Stimulated activated CD8-positive, alpha-beta memory T cell treated with anti-CD3 and anti-CD28 coated beads, Interleukin-4, amount 100 ng/mL, for 48 hours (primary cell): Measurements from ENCODE around the gene U2SURP.

Experiments
- DNase-seq: peaks from one replicate; pipeline ENCODE4 v3.0.0-alpha.2; 2020

U2SURP gene

GRCh38 chr3:143001369-143002082, at the start of gene U2SURP:
Gene U2SURP (plus strand): TSS chr3:143001570. CDS start chr3:143001629, 59 bp downstream.
- DNase-seq = peak; percentile 92

DNA sequence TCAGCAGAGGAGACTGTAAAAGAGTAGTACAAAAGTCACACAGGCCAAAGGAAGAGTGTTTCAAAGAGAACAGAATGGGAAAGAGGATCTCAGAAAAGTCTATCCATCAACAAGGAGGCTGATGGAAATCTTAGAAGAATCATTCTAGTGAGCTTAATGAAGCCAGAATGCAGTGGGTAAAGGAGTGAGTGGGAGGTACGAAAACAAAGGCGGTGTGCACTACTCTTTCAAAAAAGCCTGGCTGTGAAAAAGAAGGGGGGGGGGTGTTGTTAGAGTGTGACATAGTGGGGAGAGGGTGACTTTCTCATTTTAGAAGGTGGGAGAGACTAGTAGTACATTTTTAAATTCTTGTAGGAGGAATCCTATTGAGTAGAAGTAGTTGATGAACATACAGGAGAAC, 49.6 kb upstream of the U2SURP start:
- DNase-seq = no peak

- DNase-seq = no peak
Measured at GRCh38 chr3:142952272-142953193, 48.8 kb upstream of the U2SURP start.

GRCh38 chr3:142953443-142953842, 47.9 kb upstream of the U2SURP start:
- DNase-seq = no peak

DNA sequence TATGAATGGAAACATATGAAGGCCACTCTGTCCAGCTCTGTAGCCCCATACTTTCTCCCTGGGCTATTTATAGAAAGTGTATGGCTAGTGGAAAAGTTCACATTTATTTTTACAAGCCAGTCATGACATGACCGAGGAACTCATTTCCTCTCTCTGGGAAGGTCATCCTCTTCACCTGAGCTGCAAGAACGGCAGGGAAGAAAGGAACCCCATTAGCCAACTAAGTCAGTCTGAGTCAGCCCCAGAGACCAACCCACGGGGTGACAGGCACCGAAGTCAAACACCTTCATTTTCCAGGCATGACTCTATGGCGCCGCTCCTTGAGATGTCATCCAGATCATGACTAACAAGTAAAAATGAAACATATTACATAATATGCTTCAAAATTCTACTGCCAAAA, 42.7 kb upstream of the U2SURP start:
- peak; percentile 42 for DNase-seq

DNA sequence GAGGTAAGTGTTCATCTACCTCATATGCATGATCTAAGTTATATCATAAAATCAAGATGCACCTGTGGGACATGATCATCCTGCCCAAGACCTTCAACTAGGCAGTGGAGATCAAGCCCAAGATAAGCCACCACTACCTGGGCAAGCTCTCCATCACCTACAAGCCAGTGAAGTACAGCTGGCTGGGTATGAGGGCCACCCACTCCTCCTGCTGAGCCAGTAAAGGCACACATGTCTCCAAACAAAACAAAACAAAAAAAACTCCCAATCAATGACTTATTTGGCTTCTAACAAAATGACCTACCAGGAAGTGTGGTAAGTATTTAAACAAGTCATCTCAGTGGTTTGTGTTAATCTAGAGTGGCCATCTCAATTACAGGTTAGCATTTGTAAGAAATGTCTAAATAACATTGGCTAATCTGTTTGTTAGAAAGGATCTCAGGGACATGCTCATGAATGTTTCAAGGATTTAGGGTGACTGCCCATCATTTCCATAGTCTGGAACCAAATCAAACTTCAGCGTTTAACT, 41.0 kb upstream of the U2SURP start:
- no peak for DNase-seq

DNA sequence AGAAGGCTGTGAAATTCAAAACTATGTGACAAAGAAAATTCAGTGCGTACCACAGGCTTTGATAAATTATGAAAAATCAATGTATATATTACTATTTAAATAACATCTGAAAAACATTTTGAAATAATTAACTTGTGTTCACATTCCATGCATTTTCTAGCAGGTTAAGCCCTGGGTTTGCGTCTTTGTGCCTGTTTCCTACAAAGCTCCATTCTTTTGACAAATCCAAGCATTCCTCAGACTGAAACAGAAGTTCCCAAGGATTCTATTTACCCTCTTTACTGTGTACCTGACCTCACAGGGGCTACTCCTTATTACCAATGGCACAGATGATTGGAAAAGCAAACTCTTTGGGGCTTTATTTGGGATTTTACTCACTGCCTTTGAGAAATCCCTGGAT, 39.8 kb upstream of the U2SURP start:
- DNase-seq = no peak

DNA sequence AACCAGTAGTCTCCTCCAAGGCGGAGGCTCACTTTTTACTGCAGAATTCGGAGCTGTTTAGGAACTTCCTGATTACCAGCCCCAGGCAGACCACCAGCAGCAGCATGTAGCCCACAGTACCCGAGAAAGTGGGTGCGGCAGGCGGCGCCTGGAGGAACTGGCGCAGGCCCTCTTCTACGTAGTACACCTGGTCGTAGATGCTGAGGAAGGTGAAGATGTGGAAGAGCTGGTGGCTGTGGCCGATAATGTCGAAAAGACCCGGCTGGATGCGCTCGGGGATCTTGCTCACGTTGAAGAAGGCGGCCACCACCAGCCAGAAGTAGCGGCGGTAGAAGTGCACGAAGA, 39.2 kb upstream of the U2SURP start:
- no peak for DNase-seq

DNA sequence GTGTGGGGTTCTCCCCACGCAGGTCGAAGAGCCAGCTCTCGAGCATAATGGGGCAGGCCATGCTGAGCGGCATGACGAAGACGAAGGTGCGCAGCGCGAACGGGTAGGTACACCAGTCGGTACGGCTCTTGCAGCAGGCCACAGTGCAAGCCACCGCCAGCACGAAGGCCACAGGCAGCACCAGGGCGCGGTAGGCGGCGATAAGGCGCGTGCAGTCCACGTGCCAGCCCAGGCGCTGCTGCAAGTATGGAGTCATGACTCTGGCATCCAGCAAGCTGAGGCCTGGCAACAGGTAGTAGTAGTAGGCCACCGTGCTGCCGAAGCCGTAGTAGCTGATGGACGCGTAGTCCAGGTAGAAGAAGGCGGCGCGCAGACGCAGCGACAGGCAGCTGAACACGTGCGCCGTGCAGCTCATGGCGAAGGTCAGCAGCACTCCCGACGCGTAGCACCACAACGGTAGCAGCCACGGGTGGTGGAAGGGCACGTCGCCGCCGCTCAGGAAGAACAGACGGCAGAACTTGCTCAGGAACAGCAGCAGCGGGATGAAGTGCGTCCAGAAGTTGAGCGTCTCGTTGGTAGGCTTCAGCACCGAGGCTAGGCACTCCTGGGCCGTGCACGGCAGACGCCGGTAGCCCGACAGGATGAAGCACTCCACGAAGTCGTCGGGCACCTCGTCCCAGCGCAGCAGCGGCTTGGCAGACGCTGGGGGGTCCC, 38.7 kb upstream of the U2SURP start:
- DNase-seq = no peak

DNA sequence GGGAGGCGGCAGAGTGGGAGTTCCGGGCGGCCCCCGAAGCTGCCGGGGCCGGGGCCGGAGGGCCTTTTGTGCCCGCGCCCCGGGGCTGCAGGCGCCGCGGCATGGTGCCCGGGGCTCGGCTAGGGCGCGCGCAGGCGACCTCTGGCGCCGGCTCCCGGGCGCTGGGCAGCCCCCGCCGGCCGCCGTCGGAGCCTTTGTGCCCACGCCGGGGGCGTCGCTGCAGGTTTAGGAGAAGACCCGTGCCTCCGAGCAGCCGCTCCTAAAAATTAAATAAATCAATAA, 38.2 kb upstream of the U2SURP start:
- DNase-seq = no peak

- DNase-seq = no peak
Measured at GRCh38 chr3:142963516-142964448, 37.6 kb upstream of the U2SURP start, which contains the start of gene PAQR9. Gene PAQR9 (minus strand): TSS chr3:142963674. CDS start chr3:142963336, 338 bp downstream.

DNA sequence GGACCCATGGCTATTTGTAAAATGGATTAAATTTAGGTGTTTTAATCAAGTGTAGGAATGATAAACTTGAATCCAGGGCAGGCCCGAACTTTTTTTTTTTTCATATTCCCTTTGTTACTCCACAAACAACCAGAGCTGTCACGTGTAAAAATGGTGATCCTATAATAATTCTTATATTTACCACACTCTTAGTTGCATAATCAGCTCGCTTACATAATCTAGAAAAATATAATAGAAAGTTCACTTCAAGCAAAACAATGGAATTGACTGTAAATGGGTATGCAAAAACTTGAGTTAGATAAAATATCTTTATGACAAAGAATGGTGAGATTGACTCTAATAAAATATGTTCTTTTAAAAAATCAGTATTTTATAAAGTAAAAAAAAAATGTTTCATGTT, 35.8 kb upstream of the U2SURP start:
- no peak for DNase-seq

DNA sequence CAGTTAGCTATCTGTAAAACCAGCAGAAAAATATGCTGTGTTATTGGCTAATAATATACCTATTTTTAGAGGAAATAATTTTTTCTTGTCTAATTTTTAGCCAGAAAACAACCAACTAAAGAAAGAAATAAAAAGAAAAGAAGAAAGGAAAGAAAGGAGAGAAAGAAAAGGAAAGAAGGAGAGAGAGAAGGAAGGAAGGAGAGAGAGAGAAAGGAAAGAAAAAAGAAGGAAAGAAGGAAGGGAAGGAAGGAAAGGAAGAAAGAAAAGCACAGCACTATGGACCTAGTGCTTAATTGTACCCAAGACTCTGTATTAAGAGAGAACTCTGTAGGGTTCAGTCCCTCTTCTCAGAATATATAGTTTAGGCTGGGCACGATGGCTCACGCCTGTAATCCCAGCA, 34.6 kb upstream of the U2SURP start:
- no peak for DNase-seq

DNA sequence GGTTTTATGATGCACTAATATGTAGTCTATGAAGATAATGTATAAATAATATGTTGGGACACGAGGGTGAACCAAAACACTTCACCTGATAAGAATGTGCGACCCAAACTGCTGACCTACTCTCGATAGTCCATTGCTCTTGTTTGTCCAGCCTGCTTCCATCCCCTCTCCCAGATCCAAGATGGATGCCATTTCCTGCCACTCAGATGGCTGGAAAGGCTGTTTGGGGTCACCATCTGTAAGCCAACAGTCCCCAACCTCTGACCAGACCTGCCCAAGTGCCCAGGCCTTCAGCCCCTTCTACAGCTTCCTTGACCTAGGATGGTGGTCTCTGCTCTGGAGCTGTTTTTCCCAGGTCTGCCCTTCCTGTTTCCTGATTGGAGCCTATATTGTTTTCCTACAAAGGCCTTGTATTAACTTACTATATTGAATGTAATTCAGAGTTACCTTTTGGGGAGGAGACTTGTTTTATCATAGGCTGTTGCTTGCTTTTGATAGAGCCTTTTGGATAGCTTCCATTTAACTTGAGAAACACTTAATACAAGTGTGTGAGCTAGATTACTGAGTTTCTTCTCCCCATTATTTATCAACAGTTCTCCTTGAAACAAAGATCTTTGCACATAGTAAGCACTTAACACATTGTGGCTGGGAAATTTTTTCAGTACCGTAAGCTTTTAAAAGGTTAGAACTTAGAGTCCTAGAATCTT, 32.9 kb upstream of the U2SURP start:
- no peak for DNase-seq

- DNase-seq = no peak
Measured at GRCh38 chr3:142971431-142971830, 29.9 kb upstream of the U2SURP start.

DNA sequence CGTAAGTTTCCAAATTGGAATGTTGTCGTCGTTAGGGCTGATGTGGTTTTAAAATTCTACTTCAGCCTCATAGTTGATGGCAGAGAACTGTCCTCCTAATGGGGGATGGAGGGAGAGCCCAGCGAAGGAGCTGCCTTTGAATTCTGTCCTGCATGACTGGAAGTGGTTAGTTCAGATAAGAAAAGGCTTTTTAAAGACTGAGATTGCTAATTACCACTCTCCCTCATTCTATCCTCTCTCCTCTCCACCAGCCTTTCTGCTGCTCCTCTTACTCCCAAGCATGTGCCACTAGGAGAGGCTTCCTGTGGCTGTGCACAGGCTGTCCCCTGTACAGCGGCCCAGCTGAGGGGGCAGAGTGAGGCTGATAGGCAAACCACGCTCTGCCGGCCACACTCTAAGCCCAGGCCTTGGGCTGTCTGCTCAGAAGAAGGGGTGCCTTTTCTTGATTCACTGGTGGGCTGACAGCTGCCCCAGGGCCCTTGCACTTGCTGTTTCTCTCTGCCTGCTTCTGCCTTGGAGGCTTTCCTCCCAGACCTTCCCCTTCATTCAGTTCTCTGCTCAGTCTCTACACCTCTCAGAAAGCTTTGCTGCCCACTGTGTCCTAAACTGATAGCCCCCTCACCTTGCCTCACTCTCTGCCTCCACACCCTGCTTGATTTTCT, 29.1 kb upstream of the U2SURP start:
- DNase-seq = no peak

DNA sequence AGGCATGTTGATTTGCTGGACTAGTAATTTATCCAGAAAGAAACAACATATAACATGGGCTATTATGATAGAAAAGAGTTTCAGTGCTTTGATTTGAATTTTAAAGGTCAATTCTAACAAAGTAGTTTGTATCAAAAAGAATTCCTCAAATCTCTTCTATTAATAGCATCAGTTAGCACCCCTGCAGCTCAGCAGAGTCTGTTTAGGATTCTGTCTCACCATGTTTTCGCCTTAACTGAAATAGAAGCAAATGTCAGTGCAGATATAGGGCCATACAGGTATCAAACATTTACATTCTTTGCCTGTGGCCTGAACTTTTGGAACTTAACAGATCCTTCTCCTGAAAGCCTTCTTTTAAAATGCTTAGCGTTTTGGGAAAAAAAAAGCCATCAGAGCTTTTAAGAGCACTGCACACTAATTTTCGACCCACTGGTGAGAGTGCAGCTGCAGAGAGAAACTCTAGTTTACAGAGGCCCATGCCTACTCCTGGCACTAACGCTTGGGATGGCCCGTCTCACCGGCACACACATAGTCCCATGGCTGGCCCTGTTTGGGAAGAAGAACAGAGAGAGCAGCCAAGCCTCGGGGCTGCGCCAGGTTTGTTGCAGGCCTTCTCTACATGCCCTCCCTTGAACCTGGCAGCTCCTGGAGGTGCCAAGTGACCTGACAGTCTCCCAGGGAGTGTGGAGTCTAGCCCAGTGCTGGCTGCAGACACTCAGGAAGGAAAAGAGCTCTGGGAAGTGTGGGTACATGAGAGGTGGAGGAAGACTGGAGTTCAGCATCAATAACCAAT, 28.0 kb upstream of the U2SURP start:
- DNase-seq = no peak

DNA sequence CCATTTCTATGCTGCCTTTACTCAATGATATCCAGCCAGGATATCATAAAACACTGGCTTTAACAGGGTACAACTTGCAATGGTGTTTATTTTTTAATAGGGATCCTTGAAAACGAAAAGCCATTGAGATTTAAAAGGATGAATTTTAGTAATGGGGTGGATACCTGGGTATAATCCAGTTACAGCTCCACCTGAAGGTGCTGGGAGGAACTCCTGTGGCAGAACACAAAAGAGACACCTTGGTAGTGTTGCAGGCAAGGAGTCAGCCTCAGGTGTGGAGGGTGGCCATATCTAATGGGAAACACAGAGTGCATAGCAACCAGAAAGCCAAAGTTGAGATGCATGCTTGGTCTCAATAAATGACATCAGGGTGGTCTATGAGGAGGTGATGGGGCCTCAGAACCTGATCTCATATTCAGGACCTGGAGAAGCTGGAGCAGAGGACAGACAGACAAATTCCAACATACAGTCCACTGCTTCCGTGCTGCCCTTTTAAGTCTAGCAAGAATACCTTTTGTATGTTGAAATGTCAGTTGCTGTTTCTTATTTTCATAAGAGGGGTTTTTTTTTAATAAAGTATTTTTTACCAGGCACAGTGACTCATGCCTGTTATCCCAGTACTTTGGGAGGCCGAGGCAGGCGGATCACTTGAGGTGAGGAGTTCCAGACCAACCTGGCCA, 25.9 kb upstream of the U2SURP start:
- DNase-seq = no peak

DNA sequence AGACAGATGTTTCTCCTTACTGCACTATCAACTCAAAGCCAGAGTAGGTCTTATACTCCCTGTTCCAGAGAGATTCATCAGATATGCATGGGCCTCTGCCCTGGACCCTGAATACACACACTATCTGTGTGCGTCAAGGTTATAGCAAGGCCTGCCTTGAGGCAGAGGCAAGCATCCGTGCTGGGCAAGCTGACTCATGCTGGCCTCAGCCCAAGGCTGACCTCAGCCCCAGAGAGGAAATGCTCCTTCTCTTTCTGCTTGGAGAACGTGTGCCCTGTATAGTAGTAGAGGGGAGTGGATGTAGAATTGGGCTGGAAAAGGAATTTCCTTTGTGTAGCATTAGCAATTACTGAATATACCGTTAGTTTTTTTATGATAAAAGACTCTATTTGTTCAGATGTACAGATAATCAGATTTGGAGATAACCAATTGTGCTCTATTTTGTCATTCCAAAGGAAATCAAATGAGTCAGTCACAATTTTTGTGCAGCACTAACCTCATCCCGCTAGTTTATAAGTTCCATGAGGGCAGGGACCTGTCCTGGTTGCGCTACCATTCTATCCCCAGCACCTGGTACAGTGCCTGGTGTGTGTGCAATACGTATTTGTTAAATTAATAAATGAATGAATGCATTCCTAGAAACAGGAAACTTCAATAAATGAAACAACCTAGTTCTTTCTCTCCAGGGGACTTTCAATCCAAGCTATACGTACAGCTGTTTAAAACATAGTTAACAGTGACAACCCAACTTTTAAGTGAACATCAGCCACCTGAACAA, 24.6 kb upstream of the U2SURP start:
- no peak for DNase-seq
